Liver (tissue), 9 donors: ENCODE data around the gene DNM3. TPM values are rescaled to one million over a fixed set of nuclear protein-coding genes. Genes with fewer than 3 reads are reported as not detected.

ENCODE experiments used
- DNase-seq: peaks from one replicate; pipeline ENCODE4 v3.0.0-alpha.2; 2017; ENCODE audit warnings: low spot score
- H3K27ac ChIP-seq, 2 donors: one replicate each; pipeline ENCODE4 v1.7.0; 2013; ENCODE audit warnings: inconsistent platforms in 2 of 2, low read length in 2 of 2, control low read depth in 1 of 2, low read depth in 1 of 2, mild to moderate bottlenecking in 1 of 2
- H3K27me3 ChIP-seq, 4 donors: one replicate each; pipeline versions ENCODE4 v1.6.1 to v1.7.0; 2013; ENCODE audit warnings: low read length in 3 of 4, inconsistent platforms in 1 of 4, mild to moderate bottlenecking in 1 of 4, moderate library complexity in 1 of 4; ENCODE audit not compliant: control insufficient read depth in 4 of 4, insufficient read depth in 4 of 4
- H3K36me3 ChIP-seq, 4 donors: one replicate each; pipeline versions ENCODE4 v1.6.1 to v1.7.0; 2013; ENCODE audit warnings: low read length in 3 of 4, mild to moderate bottlenecking in 3 of 4, low read depth in 1 of 4, moderate library complexity in 1 of 4; ENCODE audit not compliant: control insufficient read depth in 4 of 4, insufficient read depth in 3 of 4
- H3K4me1 ChIP-seq, 4 donors: one replicate each; pipeline versions ENCODE4 v1.6.1 to v1.7.0; 2013; ENCODE audit warnings: low read length in 3 of 4, mild to moderate bottlenecking in 3 of 4, moderate library complexity in 1 of 4; ENCODE audit not compliant: control insufficient read depth in 4 of 4, insufficient read depth in 4 of 4
- H3K4me3 ChIP-seq, 3 donors: one replicate each; pipeline versions ENCODE4 v1.6.1 to v1.7.0; 2013; ENCODE audit warnings: low read length in 3 of 3, control low read depth in 1 of 3, low read depth in 1 of 3, mild to moderate bottlenecking in 1 of 3
- H3K9ac ChIP-seq, 2 donors: one replicate each; pipeline ENCODE4 v1.7.0; 2013; ENCODE audit warnings: low read length in 2 of 2, mild to moderate bottlenecking in 2 of 2, moderate library complexity in 2 of 2, control low read depth in 1 of 2, low read depth in 1 of 2
- H3K9me3 ChIP-seq, 4 donors: one replicate each; pipeline versions ENCODE4 v1.6.1 to v1.7.0; 2013; ENCODE audit warnings: low read length in 3 of 4; ENCODE audit not compliant: control insufficient read depth in 4 of 4
- ATF3 ChIP-seq: IDR thresholded peaks from 2 replicates; pipeline ENCODE4 v1.6.1; 2016; ENCODE audit warnings: antibody characterized with exemption
- EGR1 ChIP-seq, 2 donors: IDR thresholded peaks; 2 replicates each; pipeline ENCODE4 v1.6.1; 2016 to 2018; ENCODE audit warnings: antibody characterized with exemption in 2 of 2, low read depth in 2 of 2
- FOXA2 ChIP-seq: IDR thresholded peaks from 2 replicates; pipeline ENCODE4 v1.6.1; 2016; ENCODE audit warnings: antibody characterized with exemption
- GABPA ChIP-seq, 2 donors: IDR thresholded peaks in 1 of 2; conservative IDR thresholded peaks in 1 of 2; 2 replicates each; pipeline ENCODE4 v1.6.1; 2016; ENCODE audit warnings: antibody characterized with exemption in 2 of 2, mild to moderate bottlenecking in 1 of 2, moderate library complexity in 1 of 2
- HNF4A ChIP-seq, 2 donors: conservative IDR thresholded peaks; 2 replicates each; pipeline ENCODE4 v1.6.1; 2016; ENCODE audit warnings: antibody characterized with exemption in 2 of 2, mild to moderate bottlenecking in 2 of 2
- HNF4G ChIP-seq: IDR thresholded peaks from 2 replicates; pipeline ENCODE4 v1.6.1; 2016; ENCODE audit warnings: antibody characterized with exemption
- JUND ChIP-seq, 2 donors: IDR thresholded peaks; 2 replicates each; pipeline ENCODE4 v1.6.1; 2016; ENCODE audit warnings: antibody characterized with exemption in 2 of 2
- MAX ChIP-seq: IDR thresholded peaks from 2 replicates; pipeline ENCODE4 v1.6.1; 2016; ENCODE audit warnings: antibody characterized with exemption
- NR2F2 ChIP-seq: IDR thresholded peaks from 2 replicates; pipeline ENCODE4 v1.6.1; 2016; ENCODE audit warnings: antibody characterized with exemption
- RAD21 ChIP-seq, 2 donors: IDR thresholded peaks; 2 replicates each; pipeline ENCODE4 v1.6.1; 2016; ENCODE audit warnings: antibody characterized with exemption in 2 of 2, mild to moderate bottlenecking in 2 of 2
- REST ChIP-seq: IDR thresholded peaks from 2 replicates; pipeline ENCODE4 v1.6.1; 2016; ENCODE audit warnings: antibody characterized with exemption, mild to moderate bottlenecking
- WGBS: extraction: QIAGEN DNeasy Blood & Tissue Kit; methylation state at CpG from one replicate; pipeline ENCODE4 v1.1.7; 2013; 5-methylcytosine and 5-hydroxymethylcytosine counted together
- polyA plus RNA-seq, 2 donors: library from polyadenylated mRNA; stranded (reverse) in 1 of 2; unstranded in 1 of 2; fragments of 200-250 nt in 1 of 2; fragments of >200 nt in 1 of 2; fragmentation: Nextera tagmentation in 1 of 2; extraction: Ambion mirVana in 1 of 2; gene quantifications; one replicate each; pipeline versions ENCODE4 v1.2.1 to v1.2.3, GENCODE V29; 2013 to 2015
- total RNA-seq, 2 donors: library from RNA; depleted of rRNA; stranded (reverse); fragments of >200 nt; gene quantifications; one replicate each; pipeline ENCODE4 v1.2.3, GENCODE V29; 2014
- donor health status: healthy.
- donor health status: healthy.
- donor health status: healthy.
- donor health status: healthy.
- donor health status: healthy.

The DNM3 gene
- total and polyA plus RNA-seq, 4 donors, result 0.08 to 3.2 (median 1.0) TPM

GRCh38 chr1:172453607-172454006 is 612.3 kb downstream of the DNM3 start:
- H3K36me3 ChIP-seq, result no peaks in the 10 kb centered on the region
- H3K9ac ChIP-seq, result no peak overlapping the region
- H3K27me3 ChIP-seq, result no peaks in the 10 kb centered on the region
- TF ChIP-seq MAX (no peak), ATF3 (no peak)
- peaks cover 2 to 10% (median 5%) of the 10 kb centered on the region in 4 donors for H3K4me1 ChIP-seq
- H3K9me3 ChIP-seq, result no peaks in the 10 kb centered on the region
- H3K4me3 ChIP-seq, result no peak overlapping the region
- WGBS, result 73% methylated on average over 1 of the region's 1 CpG
- no peak overlapping the region for H3K27ac ChIP-seq
- DNase-seq, result no peak

- no peak overlapping the region for H3K27ac ChIP-seq
- no peak for DNase-seq
These were observed 614.2 kb downstream of the DNM3 start for GRCh38 chr1:172455451-172455850.

GRCh38 chr1:172456344-172456769 is 615.1 kb downstream of the DNM3 start:
- Histone ChIP-seq H3K9me3 (no peaks in the 10 kb centered on the region), H3K36me3 (no peaks in the 10 kb centered on the region), H3K4me1 (no peaks in the 10 kb centered on the region), H3K4me3 (no peak overlapping the region), H3K27ac (no peak overlapping the region), H3K27me3 (no peaks in the 10 kb centered on the region), H3K9ac (no peak overlapping the region)
- DNase-seq, result peak; percentile 76
- TF ChIP-seq HNF4A (conservative IDR thresholded peaks at IDR 0.05) (no peak), FOXA2 (no peak), NR2F2 (no peak), RAD21 (IDR thresholded peaks at IDR 0.05) (no peak), ATF3 (no peak), JUND (IDR thresholded peaks at IDR 0.05) (no peak), GABPA (IDR thresholded peaks at IDR 0.05 in 1 of 2, conservative IDR thresholded peaks at IDR 0.05 in 1 of 2) (no peak), HNF4G (no peak), EGR1 (IDR thresholded peaks at IDR 0.05; ENCODE audit: low read depth in 2 of 2) (no peak)
- WGBS, result 95% methylated on average over 5 of the region's 5 CpGs

More at GRCh38 chr1:172455451-172455850, 614.2 kb downstream of the DNM3 start:
- H3K4me1 ChIP-seq, result peaks cover under 1 to 4% (median 2%) of the 10 kb centered on the region in 4 donors
- no peak for TF ChIP-seq REST
- H3K27me3 ChIP-seq, result no peaks in the 10 kb centered on the region
- 93% methylated on average over 1 of the region's 1 CpG for WGBS
- H3K36me3 ChIP-seq, result no peaks in the 10 kb centered on the region
- H3K9ac ChIP-seq, result no peak overlapping the region
- H3K4me3 ChIP-seq, result no peak overlapping the region
- H3K9me3 ChIP-seq, result no peaks in the 10 kb centered on the region
